ENCODE measurements around the gene TXK. TPM values are rescaled to one million over a fixed set of nuclear protein-coding genes. Genes with fewer than 3 reads are reported as not detected.

TXK gene
- total RNA-seq, 1 experiment from 2014 or later, result 0.39 TPM

DNA sequence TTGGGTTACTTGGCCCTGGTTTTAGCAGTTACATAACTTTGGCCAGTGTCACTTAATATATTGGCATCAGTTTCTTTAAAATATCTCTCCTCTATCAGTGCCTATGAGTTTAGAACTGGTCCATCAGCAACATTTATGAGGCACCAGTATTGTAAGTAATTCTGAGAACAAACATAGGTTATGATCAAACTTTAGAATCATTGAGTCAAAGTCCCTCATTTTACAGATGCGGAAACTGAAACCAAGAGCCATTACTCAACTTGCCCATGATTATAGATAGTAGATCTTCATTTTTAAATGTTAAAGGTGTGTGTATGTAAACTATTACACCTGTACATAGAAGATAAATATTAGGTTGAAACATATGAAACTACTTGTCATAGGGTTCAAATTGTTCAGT, 113.0 kb downstream of the TXK start:
- H2BK12ac ChIP-seq (ENCODE audit: insufficient read length, low read depth, low read length), result no peak overlapping the region
- H3K56ac ChIP-seq (ENCODE audit: insufficient read length, low read depth, low read length), result no peak overlapping the region
- no peak overlapping the region for H3K4me2 ChIP-seq (ENCODE audit: insufficient read depth, insufficient read length, low read length)
- no peak overlapping the region for H4K91ac ChIP-seq (ENCODE audit: insufficient read length, low read depth, low read length)
- H2BK5ac ChIP-seq (ENCODE audit: insufficient read length, low read length), result no peak overlapping the region
- H3K14ac ChIP-seq (ENCODE audit: insufficient read depth, low read length), result no peak overlapping the region
- Mint-ChIP-seq H3K9me3 (no peaks in the 10 kb centered on the region), H3K36me3 (ENCODE audit: insufficient read depth in 1 of 3, low read depth in 3 of 3) (peaks cover 3 to 11% (median 9%) of the 10 kb centered on the region in 3 experiments; a peak in 5 of 7 replicates), H3K27me3 (ENCODE audit: low read depth) (peaks cover 12% of the 10 kb centered on the region), H3K4me3 (no peak overlapping the region), H3K4me1 (peaks cover 21 to 26% of the 10 kb centered on the region in 2 experiments), H3K27ac (no peak overlapping the region)
- H3K27me3 ChIP-seq (ENCODE audit: insufficient read depth, low read length), result no peaks in the 10 kb centered on the region
- TF ChIP-seq, protein P1, sequence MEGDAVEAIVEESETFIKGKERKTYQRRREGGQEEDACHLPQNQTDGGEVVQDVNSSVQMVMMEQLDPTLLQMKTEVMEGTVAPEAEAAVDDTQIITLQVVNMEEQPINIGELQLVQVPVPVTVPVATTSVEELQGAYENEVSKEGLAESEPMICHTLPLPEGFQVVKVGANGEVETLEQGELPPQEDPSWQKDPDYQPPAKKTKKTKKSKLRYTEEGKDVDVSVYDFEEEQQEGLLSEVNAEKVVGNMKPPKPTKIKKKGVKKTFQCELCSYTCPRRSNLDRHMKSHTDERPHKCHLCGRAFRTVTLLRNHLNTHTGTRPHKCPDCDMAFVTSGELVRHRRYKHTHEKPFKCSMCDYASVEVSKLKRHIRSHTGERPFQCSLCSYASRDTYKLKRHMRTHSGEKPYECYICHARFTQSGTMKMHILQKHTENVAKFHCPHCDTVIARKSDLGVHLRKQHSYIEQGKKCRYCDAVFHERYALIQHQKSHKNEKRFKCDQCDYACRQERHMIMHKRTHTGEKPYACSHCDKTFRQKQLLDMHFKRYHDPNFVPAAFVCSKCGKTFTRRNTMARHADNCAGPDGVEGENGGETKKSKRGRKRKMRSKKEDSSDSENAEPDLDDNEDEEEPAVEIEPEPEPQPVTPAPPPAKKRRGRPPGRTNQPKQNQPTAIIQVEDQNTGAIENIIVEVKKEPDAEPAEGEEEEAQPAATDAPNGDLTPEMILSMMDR (conservative IDR thresholded peaks at IDR 0.05), result no peak
- no peaks in the 10 kb centered on the region for H3K79me2 ChIP-seq (ENCODE audit: insufficient read depth, low read length)
- H2AK5ac ChIP-seq (ENCODE audit: insufficient read length, low read length), result no peak overlapping the region
- no peak overlapping the region for H3K9ac ChIP-seq (ENCODE audit: extremely low read depth, insufficient read length, low read length)
- no peak overlapping the region for H2AFZ ChIP-seq (ENCODE audit: low read length)
- no peaks in the 10 kb centered on the region for H3K9me3 ChIP-seq (ENCODE audit: control insufficient read depth, low read depth, low read length)
- no peak overlapping the region for H3K4ac ChIP-seq (ENCODE audit: low read depth, low read length)
- H3K18ac ChIP-seq (ENCODE audit: insufficient read length, low read depth, low read length), result no peak overlapping the region
- H4K5ac ChIP-seq (ENCODE audit: insufficient read length, low read depth, low read length), result no peak overlapping the region
- DNase-seq, result no peak
- H3K23me2 ChIP-seq (ENCODE audit: insufficient read length, low read depth, low read length, poor library complexity, severe bottlenecking), result peaks cover 9% of the 10 kb centered on the region
- no CpG with 5 or more reads among the region's 1 CpG for WGBS (ENCODE audit: extremely low coverage, insufficient read length, low lambda C conversion rate)
- no peak overlapping the region for H3K27ac ChIP-seq (ENCODE audit: insufficient read length, low read depth, low read length)
- H3K23ac ChIP-seq (ENCODE audit: insufficient read length, low read depth, low read length), result no peak overlapping the region
- no peaks in the 10 kb centered on the region for H3K79me1 ChIP-seq (ENCODE audit: insufficient read depth, low read depth, low read length, poor library complexity, severe bottlenecking)
- H3K4me1 ChIP-seq (ENCODE audit: insufficient read depth, low read length), result no peaks in the 10 kb centered on the region; the same call in 1 of the 2 replicates
- H3T11ph ChIP-seq (ENCODE audit: low read length), result no peak overlapping the region
- no peak overlapping the region for H2BK120ac ChIP-seq (ENCODE audit: low read depth, low read length, poor library complexity, severe bottlenecking)
- no peak overlapping the region for H4K8ac ChIP-seq (replicated peaks; ENCODE audit: insufficient read length, low read depth, low read length)
- no peaks in the 10 kb centered on the region for H4K20me1 ChIP-seq (ENCODE audit: control insufficient read depth, insufficient read depth, insufficient read length)
- H2BK15ac ChIP-seq (ENCODE audit: low read depth, low read length), result no peak overlapping the region
- H2BK20ac ChIP-seq (ENCODE audit: low read depth, low read length, poor library complexity, severe bottlenecking), result no peak overlapping the region

Measured in H9 (cell line).